GM13976 (cell line): ENCODE data around the gene RALB.
"Not testable (repeated sequence)": the region's sequence is repeated elsewhere in the genome, so short reads cannot be mapped to it uniquely, and the experiment has no call there.

Experiments
- DNase-seq: peaks from one replicate; pipeline ENCODE4 v3.0.0; 2012; ENCODE audit warnings: low spot score
- in situ Hi-C: fragments of 300-500 bp; cut with MboI; formaldehyde crosslinking; loops from one replicate; pipeline ENCODE4 v1.12.0; 2022; ENCODE audit warnings: low sequenced_read_pairs, mixed read lengths, inconsistent platforms; ENCODE audit not compliant: unreplicated experiment
- TF ChIP-seq, protein P1 (sequence below): IDR thresholded peaks from 2 replicates; pipeline ENCODE4 v1.5.1; 2012; ENCODE audit warnings: borderline replicate concordance, mild to moderate bottlenecking; ENCODE audit not compliant: insufficient read depth; ENCODE audit errors: extremely low read depth, missing control alignments, control extremely low read depth

RALB gene

DNA sequence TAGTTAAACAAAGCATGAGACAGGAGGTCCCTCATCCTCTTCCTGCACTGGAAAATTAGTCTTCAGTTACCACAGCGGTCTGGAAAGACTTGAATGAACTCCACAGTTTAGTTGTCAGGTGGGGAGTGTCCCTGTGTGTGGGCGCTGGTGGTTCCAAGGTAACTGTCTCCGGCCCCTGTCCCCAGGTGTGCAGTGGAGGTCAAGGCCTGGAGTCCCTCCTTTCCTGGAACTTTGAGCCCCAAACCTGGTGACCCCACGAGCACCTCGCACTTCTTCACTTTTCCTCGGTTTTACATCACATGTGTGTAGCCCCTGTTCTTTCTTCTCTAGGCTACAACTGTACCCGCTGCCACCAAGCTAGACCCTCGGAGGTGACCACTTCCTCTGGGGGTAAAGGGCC lies 65.3 kb downstream of the RALB start:
- DNase-seq: no peak
- TF ChIP-seq, protein P1, sequence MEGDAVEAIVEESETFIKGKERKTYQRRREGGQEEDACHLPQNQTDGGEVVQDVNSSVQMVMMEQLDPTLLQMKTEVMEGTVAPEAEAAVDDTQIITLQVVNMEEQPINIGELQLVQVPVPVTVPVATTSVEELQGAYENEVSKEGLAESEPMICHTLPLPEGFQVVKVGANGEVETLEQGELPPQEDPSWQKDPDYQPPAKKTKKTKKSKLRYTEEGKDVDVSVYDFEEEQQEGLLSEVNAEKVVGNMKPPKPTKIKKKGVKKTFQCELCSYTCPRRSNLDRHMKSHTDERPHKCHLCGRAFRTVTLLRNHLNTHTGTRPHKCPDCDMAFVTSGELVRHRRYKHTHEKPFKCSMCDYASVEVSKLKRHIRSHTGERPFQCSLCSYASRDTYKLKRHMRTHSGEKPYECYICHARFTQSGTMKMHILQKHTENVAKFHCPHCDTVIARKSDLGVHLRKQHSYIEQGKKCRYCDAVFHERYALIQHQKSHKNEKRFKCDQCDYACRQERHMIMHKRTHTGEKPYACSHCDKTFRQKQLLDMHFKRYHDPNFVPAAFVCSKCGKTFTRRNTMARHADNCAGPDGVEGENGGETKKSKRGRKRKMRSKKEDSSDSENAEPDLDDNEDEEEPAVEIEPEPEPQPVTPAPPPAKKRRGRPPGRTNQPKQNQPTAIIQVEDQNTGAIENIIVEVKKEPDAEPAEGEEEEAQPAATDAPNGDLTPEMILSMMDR: no peak
- in situ Hi-C loops: no loop called here

DNA sequence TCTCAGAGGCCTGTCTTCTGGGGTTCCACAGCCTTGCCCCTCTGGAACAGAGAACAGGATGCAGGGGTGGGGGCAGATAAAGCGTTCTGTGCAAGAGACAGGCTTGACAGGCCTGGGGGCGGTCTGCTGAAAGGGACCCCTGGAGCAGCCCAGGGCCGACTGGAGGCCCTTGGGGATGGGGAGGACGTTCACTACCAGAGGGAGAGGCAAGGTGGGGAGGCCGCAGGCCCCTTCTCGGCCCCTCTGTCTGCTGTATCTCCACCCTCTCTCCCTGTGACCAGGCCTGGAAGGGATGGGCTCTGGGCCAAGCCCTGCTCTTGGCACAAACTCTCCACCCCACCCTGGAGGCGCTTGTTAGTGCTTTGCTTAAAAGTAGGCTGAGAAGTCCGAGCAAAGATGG lies 66.0 kb downstream of the RALB start:
- in situ Hi-C loops: no loop called here
- DNase-seq: no peak
- TF ChIP-seq, protein P1: no peak

DNA sequence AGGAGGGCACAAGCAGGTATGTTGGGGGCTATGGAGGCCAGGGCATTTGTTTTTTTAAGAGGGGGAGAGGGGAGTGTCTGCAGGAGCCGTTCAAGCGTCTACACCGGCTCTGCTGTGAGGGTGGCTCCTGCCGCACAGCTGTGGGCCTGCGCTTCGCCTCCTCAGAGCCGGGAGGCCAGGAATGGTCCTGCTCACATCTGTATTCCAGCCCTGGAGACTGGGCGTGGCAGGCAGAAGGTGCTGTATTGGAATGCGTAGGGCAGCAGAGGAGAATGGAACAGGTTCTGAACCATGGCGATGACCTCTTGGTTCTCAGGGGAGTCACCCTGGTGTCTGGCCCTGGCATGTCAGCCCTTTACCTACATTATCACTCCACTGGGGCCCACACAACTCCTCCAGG lies 66.5 kb downstream of the RALB start:
- TF ChIP-seq, protein P1: no peak
- DNase-seq: no peak
- in situ Hi-C loops: no loop called here

DNA sequence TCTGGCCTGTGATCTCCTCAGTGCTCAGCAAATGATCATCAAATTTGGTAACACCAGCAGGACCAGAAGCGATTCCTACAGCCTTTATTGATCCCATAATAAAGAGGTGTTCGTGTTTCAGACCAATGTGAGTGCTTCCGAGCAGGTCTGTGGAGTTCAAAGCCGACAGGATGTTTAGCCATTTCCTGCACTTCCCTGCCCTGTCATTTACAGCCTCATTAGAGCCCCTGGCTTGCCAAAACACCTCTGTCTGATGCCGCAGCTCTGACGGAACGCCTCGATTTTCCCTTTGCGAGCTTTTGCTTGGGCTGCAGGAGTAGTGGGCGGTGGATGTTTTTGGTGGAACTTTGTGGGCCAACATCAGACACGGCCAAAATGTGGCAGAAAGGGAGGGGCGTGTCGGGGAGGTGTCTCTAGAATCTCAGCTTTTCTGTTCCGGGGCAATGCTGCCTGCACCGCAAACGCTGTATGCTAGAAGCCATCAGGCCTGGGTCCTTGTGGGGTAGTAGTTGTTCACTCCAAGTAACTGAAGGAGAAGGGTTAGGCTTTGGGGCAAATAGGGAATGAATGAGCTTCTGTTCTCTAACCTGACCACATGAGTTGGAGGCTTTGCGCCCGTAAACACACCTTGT lies 67.2 kb downstream of the RALB start:
- in situ Hi-C loops: no loop called here
- DNase-seq: no peak
- TF ChIP-seq, protein P1: no peak

DNA sequence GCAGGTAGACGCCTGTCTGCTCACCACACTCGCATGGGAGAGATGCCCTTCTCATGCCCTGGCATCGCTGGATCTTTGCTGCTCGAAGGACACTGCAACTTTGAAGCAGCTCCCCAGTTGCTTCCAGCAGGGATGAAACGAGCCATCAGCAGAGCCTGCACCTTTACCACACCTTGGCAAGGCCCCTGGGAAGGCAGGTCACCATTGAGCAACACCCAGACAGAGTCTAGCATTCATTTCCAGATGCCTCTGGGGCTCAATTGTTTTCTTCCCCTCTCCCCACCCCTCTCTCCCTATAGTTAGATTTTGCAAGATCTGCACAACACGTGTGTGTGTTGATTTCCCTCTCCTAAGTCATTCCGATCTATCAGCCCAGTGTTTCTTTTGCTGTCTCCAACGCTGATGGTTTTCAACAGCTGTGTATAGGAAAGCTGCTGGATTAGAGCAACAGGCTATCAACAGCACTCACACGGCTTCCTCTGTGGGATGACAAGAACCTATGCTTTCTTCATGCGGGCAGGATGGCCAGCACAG lies 67.7 kb downstream of the RALB start:
- DNase-seq: no peak
- TF ChIP-seq, protein P1: no peak
- in situ Hi-C loops: no loop called here

DNA sequence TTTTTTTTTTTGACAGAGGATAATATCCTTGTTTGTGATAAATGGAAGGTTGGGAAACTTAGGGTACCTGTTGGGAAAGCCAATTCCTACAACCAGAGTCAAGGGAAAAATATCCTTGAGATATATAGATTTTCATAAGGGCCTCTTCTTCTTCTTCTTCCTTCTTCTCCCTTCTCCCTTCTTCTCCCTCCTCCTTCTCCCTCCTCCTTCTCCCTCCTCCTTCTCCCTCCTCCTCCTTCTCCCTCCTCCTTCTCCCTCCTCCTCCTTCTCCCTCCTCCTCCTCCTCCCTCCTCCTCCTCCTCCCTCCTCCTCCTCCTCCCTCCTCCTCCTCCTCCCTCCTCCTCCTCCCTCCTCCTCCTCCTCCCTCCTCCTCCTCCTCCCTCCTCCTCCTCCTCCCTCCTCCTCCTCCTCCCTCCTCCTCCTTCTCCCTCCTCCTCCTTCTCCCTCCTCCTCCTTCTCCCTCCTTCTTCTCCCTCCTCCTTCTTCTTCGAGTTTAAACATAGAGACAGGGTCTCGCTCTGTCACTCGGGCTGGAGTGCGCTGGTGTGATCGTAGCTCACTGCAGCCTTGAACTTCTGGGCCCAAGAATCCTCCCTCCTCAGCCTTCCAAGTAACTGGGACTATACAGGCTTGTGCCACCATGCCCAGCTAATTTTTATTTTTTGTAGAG lies 68.4 kb downstream of the RALB start:
- DNase-seq, in situ Hi-C loops: not testable (repeated sequence)

DNA sequence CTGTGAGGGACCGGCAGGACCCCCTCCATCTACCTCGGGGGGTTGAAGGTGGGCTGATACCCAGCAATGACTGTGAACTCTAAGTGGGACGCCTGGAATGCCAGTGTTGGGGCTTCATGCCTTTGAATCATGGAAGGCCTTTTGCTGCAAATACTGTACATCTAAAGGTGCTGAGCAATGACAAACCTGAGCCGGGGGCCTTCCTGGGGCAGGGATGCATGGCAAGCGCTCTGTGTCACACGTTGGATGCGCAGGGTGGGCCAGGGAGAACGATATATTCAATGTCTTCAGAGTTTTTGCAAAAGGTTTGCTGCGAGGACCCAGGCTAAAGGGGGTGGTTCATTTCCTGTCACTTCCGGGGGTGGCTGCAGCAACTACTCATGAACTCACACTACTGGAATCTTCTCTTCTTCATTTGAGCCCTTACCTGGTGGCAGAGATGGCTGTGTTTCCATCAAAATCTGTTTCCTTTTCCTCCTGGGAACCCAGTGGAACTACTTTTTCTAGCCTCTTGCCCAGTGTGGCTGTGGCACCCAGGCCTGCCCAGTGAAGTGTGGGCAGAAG lies 69.2 kb downstream of the RALB start:
- DNase-seq: no peak
- TF ChIP-seq, protein P1: no peak
- in situ Hi-C loops: no loop called here
